AG20443 (cell line): ENCODE results near the gene PRUNE2.
"Not testable (repeated sequence)": the region's sequence is repeated elsewhere in the genome, so short reads cannot be mapped to it uniquely, and the experiment has no call there.

Experiments used
- DNase-seq: peaks from one replicate; pipeline ENCODE4 v3.0.0; 2012; ENCODE audit warnings: low spot score, mixed read lengths

The PRUNE2 gene

DNA sequence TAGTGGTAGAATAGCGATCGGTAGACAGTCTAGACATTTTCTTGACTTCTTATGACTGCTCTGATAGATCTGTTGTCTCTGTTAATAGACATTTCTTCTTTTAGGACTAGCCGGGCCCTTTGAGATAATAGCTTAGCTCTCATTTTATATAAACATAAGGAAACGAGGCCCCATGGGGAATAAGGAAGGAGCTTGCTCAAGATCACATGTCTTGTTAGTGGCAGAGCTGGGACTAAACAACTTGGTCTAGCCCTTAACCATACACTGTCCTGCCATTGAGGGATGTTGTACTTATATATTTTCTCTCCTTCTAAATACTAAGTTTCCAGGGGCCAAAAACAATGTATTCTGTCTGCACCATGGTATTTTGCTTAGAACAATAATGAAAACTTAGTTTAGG lies 306.9 kb downstream of the PRUNE2 start:
- DNase-seq, result no peak

GRCh38 chr9:76595645-76596044 lies 310.3 kb downstream of the PRUNE2 start:
- no peak for DNase-seq

DNA sequence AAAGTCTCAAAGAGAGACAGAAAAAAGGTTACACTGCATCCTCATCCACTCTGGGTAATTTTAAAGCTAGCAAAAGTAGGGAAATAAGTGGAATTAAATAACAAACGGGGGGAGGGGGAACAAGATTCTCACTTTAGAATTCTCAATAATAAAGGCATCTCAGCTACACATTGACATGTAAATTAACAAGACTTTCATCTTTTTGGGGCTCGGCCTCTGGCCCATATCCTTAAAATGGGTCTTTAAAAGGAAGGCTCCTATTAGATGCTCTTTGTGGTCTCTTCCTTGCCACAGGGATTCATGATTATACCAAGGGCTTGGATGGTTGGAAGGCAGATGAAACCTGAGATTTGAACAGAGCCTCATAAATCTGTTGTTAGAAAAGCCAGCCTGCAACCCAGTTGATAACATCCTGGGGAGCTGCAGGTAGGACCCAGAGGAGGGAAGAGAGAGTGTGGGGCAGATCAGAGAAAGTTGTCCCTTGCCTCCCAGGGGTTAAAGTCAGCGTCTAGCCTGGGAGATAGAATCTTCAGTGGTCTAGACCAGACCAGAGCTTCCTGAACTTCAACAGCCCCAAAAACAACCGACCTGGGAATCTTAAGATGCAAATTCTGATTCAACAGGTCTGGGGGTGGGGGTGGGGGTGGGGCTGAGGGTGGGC lies 311.0 kb downstream of the PRUNE2 start:
- no peak for DNase-seq

GRCh38 chr9:76593961-76594735 lies 311.8 kb downstream of the PRUNE2 start:
- DNase-seq, result not testable (repeated sequence)

DNA sequence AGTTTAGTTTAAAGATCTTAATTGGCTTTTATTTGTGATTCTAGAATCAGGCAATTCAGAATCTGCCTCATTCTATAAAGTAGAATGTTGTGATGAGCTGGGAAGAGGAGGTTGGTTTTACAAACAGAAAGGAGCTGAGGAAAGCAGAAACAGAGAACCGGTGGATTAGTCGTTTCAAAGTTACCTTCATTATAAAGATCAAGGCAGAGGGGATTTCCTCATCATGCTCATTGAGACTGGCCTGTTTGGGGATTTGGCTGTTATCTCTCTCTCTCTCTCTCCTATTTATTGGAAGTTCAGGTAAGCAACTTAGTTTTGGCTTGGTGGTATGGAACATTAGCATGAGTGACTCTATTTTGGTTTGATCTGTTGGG lies 313.0 kb downstream of the PRUNE2 start:
- DNase-seq, result no peak

DNA sequence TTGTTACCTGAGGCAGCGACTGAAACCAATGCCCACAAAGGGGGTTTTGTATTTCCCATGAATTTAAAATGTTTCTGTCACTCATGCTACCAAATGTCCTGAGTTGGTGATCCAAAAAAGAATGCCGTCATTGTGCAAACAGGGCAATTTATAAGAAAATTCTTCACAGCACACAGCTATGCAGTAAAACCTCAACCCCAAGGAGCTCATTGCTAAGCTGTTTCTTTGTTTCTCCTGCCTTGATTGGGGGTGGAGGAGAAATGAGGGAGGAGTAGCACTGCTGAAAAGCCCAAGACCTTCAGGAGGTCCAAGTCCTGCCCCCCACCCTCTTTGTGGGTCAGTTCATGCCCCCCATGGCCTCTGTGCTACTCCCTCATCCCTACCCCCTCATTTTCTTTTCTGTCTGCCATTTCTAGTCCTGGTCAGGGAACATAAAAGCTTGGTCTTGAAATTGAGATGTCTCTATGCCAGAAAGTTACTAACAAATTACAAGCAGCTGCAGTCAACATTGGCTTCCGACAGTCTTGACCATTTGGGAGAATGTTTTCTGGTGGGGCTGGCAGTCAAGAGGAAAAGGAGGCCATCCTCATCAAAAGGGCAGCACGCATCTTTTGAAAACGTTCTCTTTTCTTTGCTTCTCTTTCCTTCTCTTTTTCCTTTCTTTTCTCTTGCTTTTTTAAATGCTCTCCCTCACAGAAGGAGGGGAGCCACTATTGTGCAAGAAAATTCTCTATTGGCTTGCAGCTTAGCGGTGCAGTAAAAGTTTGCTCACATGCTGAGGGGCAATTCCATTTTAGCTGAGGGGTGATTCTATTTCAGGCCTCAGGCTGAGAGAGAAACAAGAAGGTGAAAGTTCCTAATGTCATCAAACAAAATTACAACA lies 313.6 kb downstream of the PRUNE2 start:
- DNase-seq, result peak; percentile 68

DNA sequence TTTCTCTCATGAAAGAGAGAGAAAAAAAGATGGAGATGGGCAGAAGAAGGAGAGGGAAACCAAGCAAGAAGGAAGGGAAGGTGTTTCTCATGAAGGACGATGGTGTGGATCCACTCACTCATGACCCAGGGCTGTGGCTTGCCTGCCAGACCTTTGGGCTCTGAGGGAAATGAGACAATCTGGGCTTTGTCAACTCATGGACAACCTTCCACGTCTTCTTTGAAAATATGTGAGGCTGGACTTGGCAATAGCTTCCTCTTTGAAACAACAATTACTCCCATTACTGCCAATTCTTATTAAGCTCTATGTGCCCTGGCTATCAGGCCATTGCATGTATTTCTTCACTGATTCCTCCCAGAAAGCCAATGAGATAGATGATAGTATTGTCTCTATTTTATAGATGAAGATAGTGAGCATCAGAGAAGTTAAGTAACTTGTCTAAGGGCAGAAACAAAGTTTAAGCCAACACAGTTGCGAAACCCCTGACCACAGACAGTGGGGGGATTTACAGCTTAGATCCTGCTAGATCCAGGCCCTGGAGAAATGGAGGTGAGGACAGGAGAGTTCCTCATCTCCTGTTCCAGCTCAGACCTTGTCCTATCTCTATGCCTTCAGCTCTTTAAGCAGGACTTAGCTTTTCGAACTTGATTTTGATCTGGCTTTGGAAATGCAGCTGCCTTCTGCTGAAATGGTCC lies 314.5 kb downstream of the PRUNE2 start:
- DNase-seq, result peak; percentile 23

DNA sequence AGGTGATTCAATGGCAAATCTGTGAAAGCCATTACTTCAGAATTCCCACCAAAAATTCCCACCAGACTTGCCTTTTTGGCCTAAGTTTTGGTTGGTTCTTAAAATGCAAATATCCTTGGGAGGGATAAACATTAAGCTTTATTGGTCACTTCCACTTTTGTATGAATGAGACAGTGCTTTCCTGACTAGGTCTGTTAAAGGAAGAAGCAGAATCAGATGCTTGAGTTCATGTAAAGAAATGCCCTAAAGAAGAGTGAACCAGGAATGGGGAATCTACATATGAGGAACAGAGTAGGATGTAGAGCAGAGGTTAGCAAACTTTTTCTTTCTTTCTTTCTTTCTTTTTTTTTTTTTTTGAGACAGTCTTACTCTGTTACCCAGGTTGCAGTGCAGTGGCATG lies 317.6 kb downstream of the PRUNE2 start:
- DNase-seq, result no peak

DNA sequence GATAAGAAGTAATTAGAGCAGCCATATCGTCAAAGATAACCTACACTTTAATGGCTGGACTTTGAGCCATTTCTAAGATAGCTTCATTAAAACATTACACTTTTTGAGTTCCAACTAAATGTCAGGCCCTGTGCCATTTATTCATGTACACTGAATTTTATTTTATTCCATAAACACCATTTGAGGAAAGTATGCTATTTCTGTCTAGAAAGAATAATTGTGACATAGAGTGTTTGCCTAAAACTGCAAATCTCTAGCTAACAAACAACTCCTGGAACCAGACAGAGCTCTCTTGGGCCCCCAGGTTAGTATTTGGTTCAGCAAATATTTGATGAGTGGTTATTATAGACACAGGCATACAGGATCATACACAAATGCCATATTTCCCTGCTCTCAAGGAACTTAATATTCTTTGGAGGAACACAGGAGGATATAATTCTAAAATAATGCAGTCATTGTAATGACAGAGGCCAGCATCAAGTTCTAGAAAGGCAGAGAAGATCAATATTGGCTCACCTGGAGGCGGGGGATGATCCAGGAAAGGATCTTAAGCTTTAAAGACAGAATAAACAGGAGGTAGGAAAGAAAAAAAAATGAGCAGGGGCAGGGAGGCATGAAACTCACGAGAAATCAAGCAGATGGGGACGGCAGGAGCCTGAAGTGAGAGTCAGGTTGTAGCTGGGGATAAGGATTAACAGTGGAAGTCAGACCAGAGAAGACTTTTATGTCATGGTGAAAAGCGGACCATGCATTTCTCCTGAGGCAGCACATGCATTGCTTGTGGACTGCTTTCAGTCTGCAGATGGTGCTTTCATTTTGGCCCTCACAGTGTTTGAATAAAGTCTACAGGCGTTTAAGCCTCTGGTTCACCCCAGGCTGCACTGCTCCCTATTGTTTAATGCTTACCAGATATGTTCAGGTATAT lies 319.3 kb downstream of the PRUNE2 start:
- DNase-seq, result no peak

GRCh38 chr9:76585487-76586389 lies 320.2 kb downstream of the PRUNE2 start:
- no peak for DNase-seq

DNA sequence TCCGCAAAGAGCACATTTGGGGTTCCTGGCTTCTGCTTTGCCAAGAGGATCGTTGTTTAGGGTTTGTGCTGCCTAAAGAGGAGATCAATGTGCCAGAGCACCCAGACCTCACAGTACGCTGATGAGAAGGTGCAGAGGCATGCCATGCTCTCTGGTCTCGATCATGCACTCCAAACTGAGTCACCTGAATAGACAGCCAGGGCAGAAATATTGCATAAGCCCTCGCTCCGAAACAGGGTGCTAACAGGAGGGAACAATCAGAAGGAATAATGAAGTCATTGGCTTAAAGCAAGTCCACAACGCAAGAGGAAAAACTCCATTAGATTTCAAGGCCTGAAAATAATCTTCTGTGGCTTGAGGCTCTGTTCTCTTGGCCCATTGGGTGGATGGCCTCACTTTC lies 322.7 kb downstream of the PRUNE2 start:
- no peak for DNase-seq

DNA sequence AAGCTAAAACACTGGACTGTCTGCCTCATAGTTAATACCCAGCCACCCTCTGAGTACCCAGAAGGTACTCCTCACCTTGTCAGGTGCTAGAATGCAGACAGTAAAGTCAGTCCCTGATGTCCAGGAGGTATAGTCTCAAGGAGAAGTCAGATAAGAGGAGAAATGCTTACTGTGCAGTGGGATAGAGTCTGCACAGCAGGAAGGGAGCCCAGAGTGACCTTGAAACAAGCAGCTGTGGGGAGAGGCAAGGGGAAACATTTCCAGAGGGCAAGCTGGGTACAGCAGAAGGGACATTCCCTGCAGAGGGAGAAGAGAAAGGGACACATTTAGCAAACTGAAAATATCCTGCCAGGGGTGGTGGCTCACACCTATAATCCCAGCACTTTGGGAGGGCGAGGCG lies 324.2 kb downstream of the PRUNE2 start:
- no peak for DNase-seq

GRCh38 chr9:76580820-76581219 lies 325.1 kb downstream of the PRUNE2 start:
- DNase-seq, result no peak

DNA sequence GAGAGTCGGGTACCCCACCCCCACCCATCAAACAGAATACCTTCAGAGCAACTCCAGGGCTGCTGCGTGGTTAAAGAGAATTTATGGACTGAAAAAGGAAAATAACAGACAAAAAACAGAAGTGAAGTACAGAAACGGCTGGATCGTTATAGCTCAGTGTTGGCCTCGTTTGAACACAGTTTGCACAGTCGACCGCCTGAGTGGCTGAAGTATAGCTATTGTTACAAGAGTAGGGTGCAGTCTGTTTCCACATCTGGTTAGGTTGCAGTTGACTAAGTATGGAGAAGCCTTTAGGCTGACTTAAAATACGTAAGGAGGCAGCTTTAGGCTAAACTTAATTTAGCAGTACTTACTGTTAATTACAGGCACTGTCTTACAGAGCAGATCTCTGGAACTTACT lies 325.7 kb downstream of the PRUNE2 start:
- no peak for DNase-seq

- peak; percentile 85 for DNase-seq
These were observed 329.6 kb downstream of the PRUNE2 start for GRCh38 chr9:76576344-76576743.

DNA sequence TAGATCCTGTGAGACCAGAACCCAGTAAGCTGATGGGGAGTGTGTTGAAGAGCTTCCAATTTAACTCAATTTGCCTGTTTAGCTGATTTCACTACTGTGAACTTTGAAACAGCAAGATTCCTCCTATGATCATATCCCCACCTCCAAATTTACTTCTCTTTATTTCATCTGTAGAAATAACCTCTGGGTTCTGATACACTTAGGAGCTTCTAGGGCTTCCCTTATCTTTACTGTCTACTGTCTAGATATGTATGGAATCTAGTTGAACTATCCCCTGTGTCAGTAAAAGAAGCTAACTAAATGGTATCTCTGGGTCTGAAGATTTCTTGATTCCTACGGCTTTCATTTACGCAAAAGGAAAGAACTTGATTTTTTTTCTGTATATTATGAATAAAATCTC lies 330.2 kb downstream of the PRUNE2 start:
- no peak for DNase-seq

DNA sequence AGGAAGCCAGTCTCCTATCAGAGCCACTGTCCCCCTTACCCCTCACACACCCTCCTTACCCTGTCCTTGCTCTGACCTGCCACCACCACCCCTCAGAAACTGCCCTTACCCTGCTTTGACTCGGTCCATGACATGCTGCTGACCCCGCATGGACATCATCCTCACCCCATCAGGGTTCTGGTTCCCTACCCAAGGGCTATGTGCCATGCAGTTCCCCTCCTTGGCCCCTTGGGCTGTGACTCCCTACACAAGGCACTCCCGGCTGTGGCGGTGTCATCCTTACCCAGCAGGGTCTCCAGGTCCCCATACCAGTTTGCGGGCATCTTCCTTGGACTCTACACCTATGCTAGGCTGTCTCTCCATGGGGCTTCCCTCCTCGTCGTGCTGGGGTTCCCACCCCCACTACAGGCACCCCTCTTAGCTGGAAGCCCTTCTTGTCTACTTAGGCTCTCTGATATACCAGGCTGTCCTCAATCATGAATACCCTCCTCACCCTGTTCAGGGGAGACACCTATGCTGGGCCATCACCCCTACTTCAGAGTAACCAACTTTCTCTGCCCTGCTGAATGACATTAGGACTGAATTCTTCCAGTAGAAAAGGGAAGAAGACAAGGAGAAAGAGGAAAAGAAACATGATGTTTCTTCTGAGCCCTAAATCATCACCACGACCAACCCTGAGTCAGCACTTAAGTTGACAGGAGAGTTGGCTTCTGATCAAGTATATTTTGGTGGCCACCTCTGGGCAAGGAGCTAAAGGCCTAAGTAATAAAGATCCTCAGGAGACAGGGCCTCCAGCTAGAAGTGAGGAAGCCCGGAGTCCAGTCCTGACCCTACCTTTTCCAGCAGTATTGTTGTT lies 331.8 kb downstream of the PRUNE2 start:
- DNase-seq, result no peak

- DNase-seq, result no peak
These were observed 332.5 kb downstream of the PRUNE2 start for GRCh38 chr9:76573408-76573807.

- DNase-seq, result no peak
These were observed 333.8 kb downstream of the PRUNE2 start for GRCh38 chr9:76572151-76572550.
